GM19025 (cell line): ENCODE data around the gene MAD1L1.
"Not testable (repeated sequence)": the region's sequence is repeated elsewhere in the genome, so short reads cannot be mapped to it uniquely, and the experiment has no call there.

Experiments
- ATAC-seq: cut with Tn5 transposase; IDR thresholded peaks from one replicate; pipeline ENCODE4 v1.9.1; 2021; ENCODE audit warnings: mild to moderate bottlenecking, low read depth, moderate library complexity; ENCODE audit not compliant: unreplicated experiment

MAD1L1 gene

GRCh38 chr7:1979591-1980560 lies 252.9 kb downstream of the MAD1L1 start:
- ATAC-seq = no peak

DNA sequence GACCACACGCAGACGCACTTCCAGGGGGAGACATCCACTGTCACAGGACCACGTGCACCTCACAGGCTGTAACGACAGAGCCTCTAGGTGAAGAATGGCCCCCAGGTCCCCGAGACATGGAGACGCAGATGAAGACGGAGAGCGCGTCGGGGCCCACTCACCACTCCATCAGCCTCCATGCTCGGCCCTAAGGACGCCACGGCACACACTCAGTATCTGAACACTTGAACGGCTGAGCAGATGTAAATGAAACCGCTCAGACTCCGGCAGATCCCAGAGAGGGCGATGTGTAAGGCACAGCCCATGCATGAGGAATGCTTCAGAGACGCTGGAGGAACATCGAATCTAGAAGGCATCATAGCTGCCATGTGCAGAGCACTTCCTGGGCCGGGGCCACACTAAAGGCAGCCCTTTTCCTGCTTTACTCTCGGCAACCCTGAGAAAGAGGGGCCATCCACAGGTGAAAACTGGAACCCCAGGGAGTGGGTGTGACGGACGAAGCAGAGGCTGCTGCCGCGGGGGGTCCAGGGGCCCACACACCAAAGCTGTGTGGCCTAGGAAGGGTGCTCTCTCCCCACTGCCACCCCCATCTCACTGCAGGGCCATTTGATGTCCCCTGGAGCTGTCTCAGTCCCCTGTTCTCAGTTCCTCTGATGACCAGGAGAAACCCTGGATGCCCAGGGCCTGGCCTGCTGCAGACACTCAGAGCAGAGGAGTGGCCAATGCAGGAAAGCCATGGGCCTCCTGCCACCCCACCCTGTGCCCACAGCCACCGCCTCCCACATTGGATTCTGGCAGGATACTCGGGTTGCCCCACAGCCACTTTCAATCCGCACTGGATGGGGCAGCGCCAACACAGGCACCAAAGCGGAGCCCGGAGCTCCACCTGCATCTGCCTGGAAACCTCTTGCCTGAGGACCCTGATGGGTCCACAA lies 253.8 kb downstream of the MAD1L1 start:
- no peak for ATAC-seq

GRCh38 chr7:1977876-1978441 lies 254.8 kb downstream of the MAD1L1 start:
- ATAC-seq = no peak

GRCh38 chr7:1977059-1977875 lies 255.5 kb downstream of the MAD1L1 start:
- ATAC-seq = no peak

- ATAC-seq = not testable (repeated sequence)
Measured at GRCh38 chr7:1976521-1976920, 256.2 kb downstream of the MAD1L1 start.

DNA sequence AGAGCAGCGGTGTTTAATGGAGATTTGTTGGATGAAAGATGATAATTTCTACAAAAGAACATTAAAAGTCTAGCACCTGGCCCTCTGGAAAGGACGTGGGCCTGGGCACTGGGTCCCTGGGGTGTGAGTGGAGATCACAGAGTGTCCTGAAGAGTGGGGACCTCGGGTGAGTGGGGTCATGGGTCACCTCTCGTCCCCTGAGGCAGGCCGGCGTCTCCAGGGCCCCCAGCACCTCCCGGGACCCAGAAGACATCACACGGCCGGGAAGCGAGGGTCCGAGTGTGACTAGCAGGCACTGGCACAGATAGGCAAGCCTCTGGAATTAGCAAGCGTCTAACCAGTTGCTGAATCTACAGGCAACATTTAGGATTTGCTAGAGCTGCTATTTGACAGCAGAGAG lies 257.2 kb downstream of the MAD1L1 start:
- no peak for ATAC-seq

DNA sequence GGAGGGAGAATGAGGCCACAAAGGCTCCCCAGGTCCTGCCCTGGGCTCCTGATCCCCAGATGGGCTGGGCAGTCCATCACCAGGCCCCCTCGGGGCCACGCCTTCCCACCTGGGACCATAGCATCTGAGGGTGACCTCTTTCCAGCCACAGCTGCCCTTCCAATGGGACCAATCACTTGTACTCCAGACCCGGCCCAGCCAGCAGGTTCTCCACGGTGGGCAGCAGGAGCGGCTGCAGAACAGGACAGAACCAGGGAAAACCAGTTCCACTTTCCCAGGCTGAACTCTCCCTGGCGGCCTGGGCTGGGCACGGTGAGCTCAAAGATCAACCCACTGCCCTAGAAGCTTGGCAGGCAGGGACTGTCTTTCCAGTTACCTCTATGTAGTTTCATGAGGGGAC lies 257.6 kb downstream of the MAD1L1 start:
- ATAC-seq = no peak

- no peak for ATAC-seq
Measured at GRCh38 chr7:1974290-1975101, 258.2 kb downstream of the MAD1L1 start.

DNA sequence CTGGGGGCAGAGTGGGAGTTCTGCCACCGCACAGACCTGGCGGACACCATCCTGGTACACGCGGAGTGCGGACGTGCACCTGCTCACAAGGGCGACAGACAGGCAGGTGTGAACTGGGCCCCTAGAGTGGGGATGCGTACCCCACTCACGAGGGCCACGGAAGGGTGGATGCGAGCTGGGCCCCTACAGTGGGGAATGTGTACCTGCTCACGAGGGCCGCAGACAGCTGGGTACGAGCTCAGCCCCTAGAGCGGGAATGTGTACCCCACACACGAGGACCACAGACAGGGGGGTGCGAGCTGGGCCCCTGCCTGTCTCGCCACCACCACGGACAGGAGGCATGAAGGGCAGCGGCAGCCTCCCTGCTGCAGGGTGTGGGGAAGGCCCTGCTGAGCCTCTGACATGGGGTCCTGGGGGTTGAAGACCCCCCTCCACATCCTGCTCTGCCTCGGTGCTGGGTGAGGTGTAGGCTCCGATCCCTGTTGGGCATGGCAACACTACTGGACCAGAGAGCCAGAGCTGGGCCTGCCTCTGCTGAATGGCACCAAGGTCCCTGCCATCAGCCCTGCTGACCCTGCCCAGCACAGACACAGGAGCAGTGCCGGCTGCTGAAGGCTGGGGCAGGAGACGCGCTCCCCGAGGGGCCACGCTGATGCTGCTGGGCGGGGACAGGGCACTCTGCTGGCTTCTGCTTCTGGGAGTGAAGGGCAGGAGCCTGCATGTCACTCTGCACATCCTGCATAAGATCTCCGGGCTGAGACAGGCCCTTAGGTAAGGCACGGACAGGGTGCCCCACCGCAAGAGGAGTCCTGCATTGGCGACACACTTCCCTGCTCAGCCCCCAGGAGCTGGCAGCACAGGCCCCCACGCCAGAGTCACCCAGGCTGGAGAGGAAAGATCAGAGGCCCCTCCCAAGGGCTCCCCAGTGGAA lies 259.2 kb downstream of the MAD1L1 start:
- no peak for ATAC-seq

GRCh38 chr7:1972744-1973143 lies 260.0 kb downstream of the MAD1L1 start:
- no peak for ATAC-seq

GRCh38 chr7:1971946-1972654 lies 260.6 kb downstream of the MAD1L1 start:
- ATAC-seq = no peak

GRCh38 chr7:1970895-1971294 lies 261.9 kb downstream of the MAD1L1 start:
- ATAC-seq = no peak

- not testable (repeated sequence) for ATAC-seq
Measured at GRCh38 chr7:1970285-1970660, 262.5 kb downstream of the MAD1L1 start.

DNA sequence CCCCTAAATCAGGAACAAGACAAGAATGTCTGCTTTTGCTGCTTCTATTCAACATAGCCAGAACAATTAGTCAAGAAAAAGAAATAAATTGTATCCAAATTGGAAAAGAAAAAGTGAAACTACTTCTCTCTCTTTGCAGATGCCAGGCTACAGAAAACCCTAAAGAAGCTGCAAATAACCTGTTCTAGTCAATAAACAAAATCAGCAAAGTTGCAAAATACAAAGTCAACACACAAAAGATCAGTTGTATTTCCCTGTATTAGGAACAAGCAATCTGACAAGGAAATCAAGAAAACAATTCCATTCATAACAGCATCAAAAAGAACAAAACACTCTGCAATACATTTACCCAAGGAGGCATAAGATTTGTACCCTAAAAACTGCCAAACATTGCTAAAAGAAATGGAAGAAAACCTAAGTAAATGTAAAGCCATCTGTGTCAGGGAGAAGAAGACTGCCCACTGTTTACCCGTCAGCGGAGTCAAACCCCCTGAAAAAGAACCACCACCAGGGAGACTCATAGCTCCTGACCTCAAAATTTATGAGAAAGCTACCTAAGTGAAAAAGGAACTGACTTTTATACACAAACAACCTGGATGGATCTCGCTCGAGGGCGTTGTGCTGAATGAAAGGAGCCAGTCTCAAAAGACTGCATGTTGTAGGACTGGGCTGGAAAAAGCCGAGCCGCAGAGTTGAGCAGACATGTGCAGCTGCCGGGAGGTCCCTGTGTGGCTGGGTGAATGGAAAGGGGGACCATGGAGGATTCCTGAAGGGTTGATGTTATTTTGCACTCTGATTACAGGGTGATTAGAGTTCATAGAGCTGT lies 263.1 kb downstream of the MAD1L1 start:
- no peak for ATAC-seq

GRCh38 chr7:1968397-1969111 lies 264.2 kb downstream of the MAD1L1 start:
- no peak for ATAC-seq
